HepG2 (cell line): ENCODE measurements around the gene PLEKHA3. TPM values are rescaled to one million over a fixed set of nuclear protein-coding genes. Genes with fewer than 3 reads are reported as not detected.

ENCODE experiments used
- ATAC-seq: fragments of 200-7000 bp; cut with Tn5 transposase; 3 replicates; pipeline ENCODE4 v1.9.1; 2020; ENCODE audit warnings: mild to moderate bottlenecking, moderate library complexity
- BruUV-seq: library from RNA; stranded (reverse); fragments of 400-500 nt; replicated peaks from 2 replicates; lab custom pipeline; 2021; lab: Mats Ljungman, UMichigan
- CTCF ChIA-PET: fragments of 300-600 bp; formaldehyde crosslinking; extraction: SDS; loops from one replicate; lab custom pipeline; 2021; ENCODE audit warnings: low total read pairs, inconsistent platforms, low intra/inter-chr PET ratio; lab: Yijun Ruan, JAX
- POLR2A ChIA-PET: fragments of 350-600 bp; sonication (Branson Sonifier 250); formaldehyde crosslinking; loops from one replicate; lab custom pipeline; 2020; ENCODE audit warnings: antibody characterized with exemption, inconsistent platforms; lab: Yijun Ruan, JAX
- DNase-seq: peaks from one replicate; pipeline ENCODE4 v3.0.0-alpha.2; 2015; ENCODE audit warnings: low spot score
- FAIRE-seq: peaks from 3 replicates; lab custom pipeline; 2011; peaks lifted over from hg19 to GRCh38; lab: Jason Lieb, UNC
- H2AFZ ChIP-seq: one replicate; pipeline ENCODE4 v1.6.1; 2011; ENCODE audit warnings: low read length, inconsistent platforms
- H3K27ac ChIP-seq: fragments of 300-600 bp; 3 replicates; pipeline ENCODE4 v1.8.0; 2011; ENCODE audit warnings: mixed run types, mild to moderate bottlenecking, mixed read lengths, low read length, inconsistent platforms; ENCODE audit not compliant: insufficient read depth; ENCODE audit errors: extremely low read length
- H3K27me3 ChIP-seq, 2 experiments: fragments of 200-600 bp in 1 of 2; 2 replicates in 1 of 2; 3 replicates in 1 of 2; pipeline versions ENCODE4 v1.6.0 to v1.8.0; 2011; ENCODE audit warnings: low read length in 2 of 2, mild to moderate bottlenecking in 2 of 2, moderate library complexity in 2 of 2, inconsistent platforms in 1 of 2; ENCODE audit not compliant: insufficient read depth in 2 of 2, control insufficient read depth in 1 of 2
- H3K36me3 ChIP-seq, 2 experiments: fragments of 200-600 bp in 1 of 2; replicated peaks in 1 of 2; 2 replicates in 1 of 2; 3 replicates in 1 of 2; pipeline versions ENCODE4 v1.5.1 to v1.8.0; 2011; ENCODE audit warnings: low read length in 2 of 2, inconsistent platforms in 1 of 2; ENCODE audit not compliant: insufficient read depth in 2 of 2, control insufficient read depth in 1 of 2
- H3K4me1 ChIP-seq: 2 replicates; pipeline ENCODE4 v1.5.1; 2012; ENCODE audit warnings: low read length, inconsistent platforms; ENCODE audit not compliant: insufficient read depth
- H3K4me2 ChIP-seq: 2 replicates; pipeline ENCODE4 v1.6.0; 2011; ENCODE audit warnings: low read depth, low read length, inconsistent platforms
- H3K4me3 ChIP-seq, 3 experiments: fragments of 200-600 bp in 1 of 3; sonication (generic), shearing (Covaris generic) in 1 of 3; replicated peaks in 1 of 3; 2 replicates each; pipeline ENCODE4 v1.5.1; 2011 to 2016; ENCODE audit warnings: low read length in 3 of 3, inconsistent platforms in 2 of 3, low read depth in 2 of 3, mild to moderate bottlenecking in 2 of 3, control low read depth in 1 of 3, mixed read lengths in 1 of 3; ENCODE audit not compliant: insufficient read depth in 1 of 3
- H3K79me2 ChIP-seq: one replicate; pipeline ENCODE4 v1.6.1; 2011; ENCODE audit warnings: low read length, inconsistent platforms; ENCODE audit not compliant: insufficient read depth
- H3K9ac ChIP-seq: 2 replicates; pipeline ENCODE4 v1.6.0; 2011; ENCODE audit warnings: mild to moderate bottlenecking, low read depth, low read length, inconsistent platforms; ENCODE audit not compliant: insufficient read depth
- H3K9me3 ChIP-seq: 2 replicates; pipeline ENCODE4 v1.5.1; 2012; ENCODE audit warnings: mild to moderate bottlenecking, low read length
- H4K20me1 ChIP-seq: 2 replicates; pipeline ENCODE4 v1.6.0; 2011; ENCODE audit warnings: inconsistent platforms, mild to moderate bottlenecking, low read length, moderate library complexity; ENCODE audit not compliant: insufficient read depth
- KDM4B ChIP-seq: sonication (generic); formaldehyde crosslinking; IDR thresholded peaks from 2 replicates; pipeline ENCODE4 v1.4.0; 2020; ENCODE audit warnings: missing genetic modification reagents
- NFYB ChIP-seq: sonication (generic); formaldehyde crosslinking; IDR thresholded peaks from 2 replicates; pipeline ENCODE4 v1.4.0; 2020; ENCODE audit warnings: missing genetic modification reagents
- NONO ChIP-seq, 2 experiments: fragments of 450-650 bp in 1 of 2; sonication (generic) in 1 of 2; formaldehyde crosslinking in 1 of 2; IDR thresholded peaks in 1 of 2; conservative IDR thresholded peaks in 1 of 2; 2 replicates each; pipeline versions ENCODE4 v1.6.1 to v1.8.0; 2017 to 2022; ENCODE audit warnings: mild to moderate bottlenecking in 1 of 2, missing genetic modification reagents in 1 of 2, moderate library complexity in 1 of 2
- TARDBP ChIP-seq: sonication (generic); formaldehyde crosslinking; IDR thresholded peaks from 2 replicates; pipeline ENCODE4 v1.8.0; 2022; ENCODE audit warnings: mild to moderate bottlenecking, missing genetic modification reagents
- WGBS: methylation state at CpG from one replicate; pipeline ENCODE4 v1.1.6; 2017; ENCODE audit warnings: low lambda C conversion rate; 5-methylcytosine and 5-hydroxymethylcytosine counted together
- in situ Hi-C: cut with HindIII; loops from 2 replicates; pipeline ENCODE4 v1.10.0; 2017; ENCODE audit warnings: low pct_unique_long_range_greater_than_20kb; ENCODE audit not compliant: extremely low pct_ligation_motif_present
- intact Hi-C: fragments of 100-400 bp; cut with micrococcal nuclease; formaldehyde crosslinking; loops from one replicate; pipeline ENCODE4 v1.10.0; 2022; ENCODE audit not compliant: unreplicated experiment
- polyA plus RNA-seq, 8 experiments: library from polyadenylated mRNA; depleted of rRNA in 3 of 8; stranded (reverse) in 7 of 8; unstranded in 1 of 8; fragments of >200 nt; fragmentation: Illumina TruSeq in 4 of 8; extraction: Trizol in 4 of 8; gene quantifications; 2 replicates each; pipeline versions ENCODE4 v1.2.1 to v1.2.3, GENCODE V29; 2011 to 2016; ENCODE audit warnings: low read depth in 4 of 8, missing spikeins in 1 of 8, mixed read lengths in 1 of 8; ENCODE audit not compliant: insufficient read depth in 1 of 8
- total RNA-seq, 5 experiments: library from RNA; depleted of rRNA; stranded (reverse); fragments of >200 nt; fragmentation: Illumina TruSeq; extraction: Trizol; gene quantifications; 2 replicates each; pipeline ENCODE4 v1.2.3, GENCODE V29; 2016; ENCODE audit warnings: low read depth in 1 of 5
- TF ChIP-seq, protein P1 (sequence below): sonication (generic); formaldehyde crosslinking; IDR thresholded peaks from 2 replicates; pipeline ENCODE4 v1.4.0; 2020; ENCODE audit warnings: missing genetic modification reagents
- TF ChIP-seq, protein P2 (sequence below): sonication (generic); formaldehyde crosslinking; IDR thresholded peaks from 2 replicates; pipeline ENCODE4 v1.4.0; 2020; ENCODE audit warnings: missing genetic modification reagents
- TF ChIP-seq, protein P3 (sequence below): sonication (generic); formaldehyde crosslinking; IDR thresholded peaks from 2 replicates; pipeline ENCODE4 v1.5.1; 2020; ENCODE audit warnings: missing genetic modification reagents, mild to moderate bottlenecking, borderline replicate concordance

The PLEKHA3 gene
- total and polyA plus RNA-seq, 2 of the 13 experiments (the other 11 are each of a cell fraction or from before 2014, with no cell fraction given): 11.7 to 23.1 TPM

DNA sequence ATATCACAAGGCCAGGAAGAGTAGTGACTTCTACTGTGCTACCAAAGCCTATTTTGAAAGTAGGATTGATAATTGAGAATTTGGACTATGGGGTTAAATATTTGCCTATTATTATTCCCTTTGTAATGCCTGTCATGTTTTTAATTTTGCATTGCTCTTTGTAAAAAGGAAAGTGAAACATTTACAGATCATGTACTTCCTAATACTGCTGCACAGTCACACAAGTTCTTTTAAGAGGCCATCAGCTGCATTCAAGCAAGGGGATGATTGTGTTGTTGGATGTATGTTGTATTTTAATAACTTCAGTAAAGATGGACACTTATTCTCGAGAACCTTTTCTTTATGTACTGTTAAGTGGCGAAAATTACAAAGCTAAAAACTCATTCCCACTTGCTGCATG is 70.1 kb downstream of the PLEKHA3 start:
- Histone ChIP-seq H3K36me3 (no peaks in the 10 kb centered on the region), H3K4me3 (no peak overlapping the region), H2AFZ (no peak overlapping the region), H3K4me2 (no peak overlapping the region), H3K27ac (no peak overlapping the region), H3K27me3 (no peaks in the 10 kb centered on the region; a peak in 2 of 5 replicates), H3K9me3 (no peaks in the 10 kb centered on the region), H3K79me2 (no peaks in the 10 kb centered on the region), H4K20me1 (no peaks in the 10 kb centered on the region), H3K9ac (no peak overlapping the region), H3K4me1 (no peaks in the 10 kb centered on the region)
- POLR2A ChIA-PET: no interaction called here
- intact Hi-C loops (no loop called here), in situ Hi-C loops (no loop called here)
- DNase-seq (no peak), ATAC-seq (no peak), FAIRE-seq (no peak)
- 19% methylated on average over 2 of the region's 2 CpGs for WGBS
- TF ChIP-seq, protein P1, sequence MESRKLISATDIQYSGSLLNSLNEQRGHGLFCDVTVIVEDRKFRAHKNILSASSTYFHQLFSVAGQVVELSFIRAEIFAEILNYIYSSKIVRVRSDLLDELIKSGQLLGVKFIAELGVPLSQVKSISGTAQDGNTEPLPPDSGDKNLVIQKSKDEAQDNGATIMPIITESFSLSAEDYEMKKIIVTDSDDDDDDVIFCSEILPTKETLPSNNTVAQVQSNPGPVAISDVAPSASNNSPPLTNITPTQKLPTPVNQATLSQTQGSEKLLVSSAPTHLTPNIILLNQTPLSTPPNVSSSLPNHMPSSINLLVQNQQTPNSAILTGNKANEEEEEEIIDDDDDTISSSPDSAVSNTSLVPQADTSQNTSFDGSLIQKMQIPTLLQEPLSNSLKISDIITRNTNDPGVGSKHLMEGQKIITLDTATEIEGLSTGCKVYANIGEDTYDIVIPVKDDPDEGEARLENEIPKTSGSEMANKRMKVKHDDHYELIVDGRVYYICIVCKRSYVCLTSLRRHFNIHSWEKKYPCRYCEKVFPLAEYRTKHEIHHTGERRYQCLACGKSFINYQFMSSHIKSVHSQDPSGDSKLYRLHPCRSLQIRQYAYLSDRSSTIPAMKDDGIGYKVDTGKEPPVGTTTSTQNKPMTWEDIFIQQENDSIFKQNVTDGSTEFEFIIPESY (CRISPR knock-in tag): no peak
- TF ChIP-seq KDM4B (CRISPR knock-in tag) (no peak), NFYB (no peak), NONO (IDR thresholded peaks at IDR 0.05) (no peak), NONO (CRISPR knock-in tag; conservative IDR thresholded peaks at IDR 0.05) (no peak), TARDBP (no peak)
- TF ChIP-seq, protein P2, sequence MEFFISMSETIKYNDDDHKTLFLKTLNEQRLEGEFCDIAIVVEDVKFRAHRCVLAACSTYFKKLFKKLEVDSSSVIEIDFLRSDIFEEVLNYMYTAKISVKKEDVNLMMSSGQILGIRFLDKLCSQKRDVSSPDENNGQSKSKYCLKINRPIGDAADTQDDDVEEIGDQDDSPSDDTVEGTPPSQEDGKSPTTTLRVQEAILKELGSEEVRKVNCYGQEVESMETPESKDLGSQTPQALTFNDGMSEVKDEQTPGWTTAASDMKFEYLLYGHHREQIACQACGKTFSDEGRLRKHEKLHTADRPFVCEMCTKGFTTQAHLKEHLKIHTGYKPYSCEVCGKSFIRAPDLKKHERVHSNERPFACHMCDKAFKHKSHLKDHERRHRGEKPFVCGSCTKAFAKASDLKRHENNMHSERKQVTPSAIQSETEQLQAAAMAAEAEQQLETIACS (CRISPR knock-in tag): no peak
- TF ChIP-seq, protein P3, sequence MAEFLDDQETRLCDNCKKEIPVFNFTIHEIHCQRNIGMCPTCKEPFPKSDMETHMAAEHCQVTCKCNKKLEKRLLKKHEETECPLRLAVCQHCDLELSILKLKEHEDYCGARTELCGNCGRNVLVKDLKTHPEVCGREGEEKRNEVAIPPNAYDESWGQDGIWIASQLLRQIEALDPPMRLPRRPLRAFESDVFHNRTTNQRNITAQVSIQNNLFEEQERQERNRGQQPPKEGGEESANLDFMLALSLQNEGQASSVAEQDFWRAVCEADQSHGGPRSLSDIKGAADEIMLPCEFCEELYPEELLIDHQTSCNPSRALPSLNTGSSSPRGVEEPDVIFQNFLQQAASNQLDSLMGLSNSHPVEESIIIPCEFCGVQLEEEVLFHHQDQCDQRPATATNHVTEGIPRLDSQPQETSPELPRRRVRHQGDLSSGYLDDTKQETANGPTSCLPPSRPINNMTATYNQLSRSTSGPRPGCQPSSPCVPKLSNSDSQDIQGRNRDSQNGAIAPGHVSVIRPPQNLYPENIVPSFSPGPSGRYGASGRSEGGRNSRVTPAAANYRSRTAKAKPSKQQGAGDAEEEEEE (CRISPR knock-in tag): no peak
- no TSS peak for BruUV-seq
- CTCF ChIA-PET: no interaction called here
